Right lobe of liver (tissue), 6 donors: ENCODE data around the gene RPS8. TPM values are rescaled to one million over a fixed set of nuclear protein-coding genes. Genes with fewer than 3 reads are reported as not detected.
"Not testable (repeated sequence)": the region's sequence is repeated elsewhere in the genome, so short reads cannot be mapped to it uniquely, and the experiment has no call there.

Experiments used
- ATAC-seq, 4 donors: fragments of 200-7000 bp; cut with Tn5 transposase; one replicate each; pipeline ENCODE4 v1.9.1; 2020; ENCODE audit warnings: mild to moderate bottlenecking in 4 of 4, moderate library complexity in 4 of 4
- DNase-seq, 3 donors: peaks; one replicate each; pipeline ENCODE4 v3.0.0-alpha.2; 2020
- H3K27ac ChIP-seq, 3 donors: fragments of 200-600 bp; one replicate each; pipeline ENCODE4 v1.8.0; 2022
- H3K27me3 ChIP-seq, 2 donors: fragments of 200-600 bp; one replicate each; pipeline ENCODE4 v1.8.0; 2022
- H3K36me3 ChIP-seq, 4 donors: fragments of 200-600 bp; sonication (generic) in 1 of 4; one replicate each; pipeline versions ENCODE4 v1.5.1 to v1.8.0; 2017 to 2022; ENCODE audit warnings: control low read depth in 1 of 4
- H3K4me1 ChIP-seq, 4 donors: fragments of 200-600 bp; sonication (generic) in 1 of 4; one replicate each; pipeline versions ENCODE4 v1.5.1 to v1.8.0; 2017 to 2022; ENCODE audit warnings: control low read depth in 1 of 4
- H3K4me3 ChIP-seq, 3 donors: fragments of 200-600 bp; one replicate each; pipeline ENCODE4 v1.8.0; 2022
- H3K9me3 ChIP-seq, 4 donors: fragments of 200-600 bp; sonication (generic) in 1 of 4; one replicate each; pipeline versions ENCODE4 v1.5.1 to v1.8.0; 2017 to 2022; ENCODE audit warnings: control low read depth in 1 of 4
- POLR2A ChIP-seq: fragments of 450-650 bp; IDR thresholded peaks from one replicate; pipeline ENCODE4 v1.6.1; 2017; ENCODE audit warnings: antibody characterized with exemption, mild to moderate bottlenecking
- WGBS: methylation state at CpG from one replicate; pipeline ENCODE4 v1.1.6; 2018; ENCODE audit warnings: low coverage, low lambda C conversion rate; ENCODE audit not compliant: insufficient coverage; ENCODE audit errors: missing lambda C conversion rate; 5-methylcytosine and 5-hydroxymethylcytosine counted together
- intact Hi-C, 2 donors: fragments of 100-400 bp; cut with DNase I; formaldehyde crosslinking; loops; one replicate each; pipeline versions ENCODE4 v1.11.2 to v1.14.1; 2022
- total RNA-seq, 6 experiments: library from RNA; depleted of rRNA in 2 of 6; stranded (reverse); fragments of >200 nt in 2 of 6; fragmentation: NEBNext Ultra II Directional in 3 of 6; extraction: Animal tissue kit (Norgen Biotek cat#: 25700) in 3 of 6; gene quantifications; one replicate each; pipeline versions ENCODE4 v1.1.0 to v1.2.4, GENCODE V29; 2016 to 2023
- TF ChIP-seq, protein P1 (sequence below), 4 donors: fragments of 200-600 bp in 3 of 4; fragments of 450-650 bp in 1 of 4; IDR thresholded peaks; one replicate each; pipeline versions ENCODE4 v1.5.1 to v1.8.0; 2016 to 2022; ENCODE audit warnings: antibody characterized with exemption in 4 of 4, mild to moderate bottlenecking in 2 of 4
- donor health status: DM: no; HTN: yes; CAD: no.
- donor health status: DM: no; HTN: no; CAD: no.
- donor health status: DM: no; HTN: no; CAD: no.
- donor health status: DM: no; HTN: yes; CAD: no.
- donor health status: DM: no; HTN: yes; CAD: no.

Gene RPS8
- total RNA-seq, 6 experiments from 2014 or later, result 459 to 921 (median 519) TPM

GRCh38 chr1:44735992-44736391, 39.3 kb upstream of the RPS8 start:
- TF ChIP-seq, protein P1, sequence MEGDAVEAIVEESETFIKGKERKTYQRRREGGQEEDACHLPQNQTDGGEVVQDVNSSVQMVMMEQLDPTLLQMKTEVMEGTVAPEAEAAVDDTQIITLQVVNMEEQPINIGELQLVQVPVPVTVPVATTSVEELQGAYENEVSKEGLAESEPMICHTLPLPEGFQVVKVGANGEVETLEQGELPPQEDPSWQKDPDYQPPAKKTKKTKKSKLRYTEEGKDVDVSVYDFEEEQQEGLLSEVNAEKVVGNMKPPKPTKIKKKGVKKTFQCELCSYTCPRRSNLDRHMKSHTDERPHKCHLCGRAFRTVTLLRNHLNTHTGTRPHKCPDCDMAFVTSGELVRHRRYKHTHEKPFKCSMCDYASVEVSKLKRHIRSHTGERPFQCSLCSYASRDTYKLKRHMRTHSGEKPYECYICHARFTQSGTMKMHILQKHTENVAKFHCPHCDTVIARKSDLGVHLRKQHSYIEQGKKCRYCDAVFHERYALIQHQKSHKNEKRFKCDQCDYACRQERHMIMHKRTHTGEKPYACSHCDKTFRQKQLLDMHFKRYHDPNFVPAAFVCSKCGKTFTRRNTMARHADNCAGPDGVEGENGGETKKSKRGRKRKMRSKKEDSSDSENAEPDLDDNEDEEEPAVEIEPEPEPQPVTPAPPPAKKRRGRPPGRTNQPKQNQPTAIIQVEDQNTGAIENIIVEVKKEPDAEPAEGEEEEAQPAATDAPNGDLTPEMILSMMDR (IDR thresholded peaks at IDR 0.05), result no peak
- Histone ChIP-seq H3K4me3 (no peak overlapping the region), H3K9me3 (no peaks in the 10 kb centered on the region), H3K36me3 (no peaks in the 10 kb centered on the region), H3K4me1 (peaks cover 0 to 6% (median 3%) of the 10 kb centered on the region in 4 donors), H3K27me3 (no peaks in the 10 kb centered on the region), H3K27ac (no peak overlapping the region)
- no peak for DNase-seq
- intact Hi-C loops, result no loop called here
- 100% methylated on average over 1 of the region's 1 CpG for WGBS
- no peak for ATAC-seq

DNA sequence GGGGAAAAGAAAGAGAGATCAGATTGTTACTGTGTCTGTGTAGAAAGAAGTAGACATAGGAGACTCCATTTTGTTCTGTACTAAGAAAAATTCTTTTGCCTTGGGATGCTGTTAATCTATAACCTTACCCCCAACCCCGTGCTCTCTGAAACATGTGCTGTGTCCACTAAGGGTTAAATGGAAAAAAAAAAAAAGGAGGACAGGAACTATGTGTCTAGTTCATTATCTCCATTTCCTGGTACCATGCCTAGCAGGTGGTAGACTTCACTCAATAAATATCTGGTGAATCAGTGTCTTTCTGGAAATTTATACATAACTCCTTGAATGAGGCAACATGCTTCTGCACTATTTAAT, 36.4 kb upstream of the RPS8 start:
- ATAC-seq, H3K27me3 ChIP-seq, DNase-seq, H3K9me3 ChIP-seq, H3K36me3 ChIP-seq, intact Hi-C loops, H3K4me1 ChIP-seq: not testable (repeated sequence)
- Histone ChIP-seq H3K27ac (peak overlapping the region; percentile 47 to 70 (median 66)), H3K4me3 (peak overlapping the region; percentile 43 to 55 (median 45))
- 22% methylated on average over 1 of the region's 1 CpG for WGBS

DNA sequence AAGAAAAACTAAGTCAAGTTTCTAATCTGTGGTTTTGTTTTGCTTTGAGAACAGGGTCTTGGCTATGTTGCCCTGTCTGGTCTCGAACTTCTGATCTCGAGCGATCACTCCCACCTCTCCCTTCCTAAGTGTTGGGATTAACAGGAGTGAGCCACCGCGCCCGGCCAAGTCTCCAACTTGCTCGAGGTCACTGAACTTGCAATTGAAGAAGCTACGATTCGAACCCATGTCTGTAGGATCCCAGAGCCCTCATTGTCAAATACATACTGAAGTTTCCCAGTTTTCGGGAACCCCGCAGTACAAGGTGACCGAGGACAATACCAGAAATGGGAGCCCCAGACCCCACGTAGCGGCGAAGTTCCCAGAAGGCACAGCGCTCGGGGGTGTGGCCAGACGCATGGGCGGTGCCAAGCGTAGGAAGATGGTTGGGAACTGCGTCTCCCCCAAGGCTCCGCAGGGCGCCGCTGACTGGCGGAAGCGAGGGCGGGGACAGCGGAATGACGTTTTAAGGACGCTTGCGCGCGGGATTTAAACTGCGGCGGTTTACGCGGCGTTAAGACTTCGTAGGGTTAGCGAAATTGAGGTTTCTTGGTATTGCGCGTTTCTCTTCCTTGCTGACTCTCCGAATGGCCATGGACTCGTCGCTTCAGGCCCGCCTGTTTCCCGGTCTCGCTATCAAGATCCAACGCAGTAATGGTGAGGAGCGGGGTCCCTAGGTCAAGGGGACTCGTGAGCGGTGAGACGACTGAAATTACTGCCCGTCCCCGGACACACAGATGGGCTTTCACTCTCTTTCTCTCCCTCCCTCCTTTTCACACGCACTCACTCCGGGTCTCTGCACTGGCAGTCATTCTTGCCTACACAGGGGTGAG, 35.8 kb upstream of the RPS8 start, which contains the start of gene KIF2C:
TSS of gene KIF2C (plus strand) at position 531 of the 872 bp plus-strand sequence. CDS start at position 627, 96 bp downstream.
- H3K4me3 ChIP-seq, result peak within 1 kb of the TSS; percentile 43 to 55 (median 45)
- H3K9me3 ChIP-seq, result no peaks in the 10 kb centered on the region
- ATAC-seq (peak; percentile 99 to 100 (median 100)), DNase-seq (peak; percentile 96 to 98 (median 97))
- intact Hi-C loops, result no loop called here
- no peaks in the 10 kb centered on the region for H3K36me3 ChIP-seq
- TF ChIP-seq, protein P1 (IDR thresholded peaks at IDR 0.05), result peak in 2 of 4 donors; percentile 27 to 33
- peak; percentile 74 for TF ChIP-seq POLR2A
- under 1% methylated on average over 34 of the region's 57 CpGs for WGBS
- no peaks in the 10 kb centered on the region for H3K27me3 ChIP-seq
- peaks cover 0 to 6% (median 3%) of the 10 kb centered on the region in 4 donors for H3K4me1 ChIP-seq
- H3K27ac ChIP-seq, result peak within 1 kb of the TSS; percentile 47 to 70 (median 66)

- H3K27me3 ChIP-seq, result no peaks in the 10 kb centered on the region
- peak overlapping the region; percentile 43 to 55 (median 45) for H3K4me3 ChIP-seq
- ATAC-seq (no peak), DNase-seq (no peak)
- H3K9me3 ChIP-seq, result no peaks in the 10 kb centered on the region
- no peak for TF ChIP-seq POLR2A
- TF ChIP-seq, protein P1 (IDR thresholded peaks at IDR 0.05), result no peak
- WGBS, result 5% methylated on average over 13 of the region's 14 CpGs
- intact Hi-C loops, result no loop called here
- H3K36me3 ChIP-seq, result no peaks in the 10 kb centered on the region
- H3K4me1 ChIP-seq, result peaks cover 0 to 6% (median 3%) of the 10 kb centered on the region in 4 donors
- no peak overlapping the region for H3K27ac ChIP-seq
Observed at GRCh38 chr1:44740179-44740617, 35.1 kb upstream of the RPS8 start.

GRCh38 chr1:44743211-44743610, 32.1 kb upstream of the RPS8 start:
- Histone ChIP-seq H3K36me3 (no peaks in the 10 kb centered on the region), H3K27me3 (no peaks in the 10 kb centered on the region), H3K4me1 (peaks cover 0 to 6% (median 3%) of the 10 kb centered on the region in 4 donors), H3K4me3 (no peak overlapping the region), H3K9me3 (no peaks in the 10 kb centered on the region), H3K27ac (no peak overlapping the region)
- intact Hi-C loops, result no loop called here
- DNase-seq, result no peak
- TF ChIP-seq POLR2A, result no peak
- TF ChIP-seq, protein P1 (IDR thresholded peaks at IDR 0.05), result no peak
- ATAC-seq, result no peak
- 100% methylated on average over 1 of the region's 1 CpG for WGBS
